KMS-11 (cell line): ENCODE results near the gene TREML2.

Source experiments
- H2AFZ ChIP-seq: fragments of 200-600 bp; sonication (generic); 2 replicates; pipeline ENCODE4 v1.6.1; 2016; ENCODE audit warnings: antibody characterized with exemption, mixed run types, low read depth
- H3K27ac ChIP-seq: fragments of 200-600 bp; sonication (generic); 2 replicates; pipeline ENCODE4 v1.6.1; 2016; ENCODE audit warnings: mild to moderate bottlenecking, mixed run types
- H3K27me3 ChIP-seq: fragments of 200-600 bp; sonication (generic); 2 replicates; pipeline ENCODE4 v1.6.1; 2017; ENCODE audit warnings: mild to moderate bottlenecking, low read depth, mixed run types, moderate library complexity; ENCODE audit not compliant: insufficient read depth
- H3K36me3 ChIP-seq: fragments of 200-600 bp; sonication (generic); 2 replicates; pipeline ENCODE4 v1.6.1; 2017; ENCODE audit warnings: mild to moderate bottlenecking, mixed run types; ENCODE audit not compliant: insufficient read depth
- H3K4me1 ChIP-seq: fragments of 200-600 bp; sonication (generic); 2 replicates; pipeline ENCODE4 v1.6.1; 2016; ENCODE audit warnings: mild to moderate bottlenecking, low read depth, mixed run types; ENCODE audit not compliant: poor library complexity, severe bottlenecking
- H3K4me2 ChIP-seq: fragments of 200-600 bp; sonication (generic); 2 replicates; pipeline ENCODE4 v1.7.0; 2016; ENCODE audit warnings: mild to moderate bottlenecking, mixed run types
- H3K4me3 ChIP-seq: fragments of 200-600 bp; sonication (generic); IDR thresholded peaks from 2 replicates; pipeline ENCODE4 v1.6.1; 2017; ENCODE audit warnings: low read depth, low read length, mixed read lengths; ENCODE audit not compliant: insufficient read depth
- H3K79me2 ChIP-seq: fragments of 200-600 bp; sonication (generic); 2 replicates; pipeline ENCODE4 v1.6.1; 2016; ENCODE audit warnings: low read depth, mixed run types; ENCODE audit not compliant: insufficient read depth
- H3K9ac ChIP-seq: fragments of 200-600 bp; sonication (generic); 2 replicates; pipeline ENCODE4 v1.6.1; 2016; ENCODE audit warnings: mild to moderate bottlenecking, mixed run types
- H4K20me1 ChIP-seq: fragments of 200-600 bp; sonication (generic); 2 replicates; pipeline ENCODE4 v1.6.1; 2016; ENCODE audit warnings: mild to moderate bottlenecking, mixed run types; ENCODE audit not compliant: insufficient read depth
- TF ChIP-seq, protein P1 (sequence below): fragments of 200-600 bp; sonication (generic); conservative IDR thresholded peaks from 2 replicates; pipeline ENCODE4 v1.6.1; 2017; ENCODE audit warnings: low read depth, mild to moderate bottlenecking, antibody characterized with exemption, low read length, moderate library complexity, mixed read lengths

The TREML2 gene

DNA sequence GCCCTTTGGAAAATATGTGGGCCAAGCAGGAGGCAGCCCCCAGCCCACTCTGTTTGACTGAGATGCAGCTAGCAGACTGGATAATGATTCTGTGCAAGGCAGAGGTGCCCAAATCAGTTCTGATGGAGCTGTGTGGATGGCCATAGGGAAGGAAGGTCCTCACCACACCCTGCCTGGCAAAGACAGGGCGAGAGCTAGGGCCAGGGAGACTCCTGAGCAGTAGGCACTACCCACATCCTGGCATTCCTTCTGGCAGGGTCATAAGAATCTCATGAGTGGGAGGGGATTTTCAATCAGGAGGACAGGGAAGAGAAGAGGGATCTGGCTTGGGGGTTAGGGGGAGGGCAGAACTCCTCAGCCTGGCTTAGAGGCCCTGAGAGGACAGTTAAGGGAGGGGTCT is 19.4 kb downstream of the TREML2 start:
- Histone ChIP-seq H3K27ac (no peak overlapping the region), H3K27me3 (no peaks in the 10 kb centered on the region), H3K79me2 (no peaks in the 10 kb centered on the region), H4K20me1 (no peaks in the 10 kb centered on the region), H3K36me3 (no peaks in the 10 kb centered on the region), H3K9ac (no peak overlapping the region), H2AFZ (no peak overlapping the region), H3K4me1 (no peaks in the 10 kb centered on the region), H3K4me2 (no peak overlapping the region), H3K4me3 (no peak overlapping the region)
- TF ChIP-seq, protein P1, sequence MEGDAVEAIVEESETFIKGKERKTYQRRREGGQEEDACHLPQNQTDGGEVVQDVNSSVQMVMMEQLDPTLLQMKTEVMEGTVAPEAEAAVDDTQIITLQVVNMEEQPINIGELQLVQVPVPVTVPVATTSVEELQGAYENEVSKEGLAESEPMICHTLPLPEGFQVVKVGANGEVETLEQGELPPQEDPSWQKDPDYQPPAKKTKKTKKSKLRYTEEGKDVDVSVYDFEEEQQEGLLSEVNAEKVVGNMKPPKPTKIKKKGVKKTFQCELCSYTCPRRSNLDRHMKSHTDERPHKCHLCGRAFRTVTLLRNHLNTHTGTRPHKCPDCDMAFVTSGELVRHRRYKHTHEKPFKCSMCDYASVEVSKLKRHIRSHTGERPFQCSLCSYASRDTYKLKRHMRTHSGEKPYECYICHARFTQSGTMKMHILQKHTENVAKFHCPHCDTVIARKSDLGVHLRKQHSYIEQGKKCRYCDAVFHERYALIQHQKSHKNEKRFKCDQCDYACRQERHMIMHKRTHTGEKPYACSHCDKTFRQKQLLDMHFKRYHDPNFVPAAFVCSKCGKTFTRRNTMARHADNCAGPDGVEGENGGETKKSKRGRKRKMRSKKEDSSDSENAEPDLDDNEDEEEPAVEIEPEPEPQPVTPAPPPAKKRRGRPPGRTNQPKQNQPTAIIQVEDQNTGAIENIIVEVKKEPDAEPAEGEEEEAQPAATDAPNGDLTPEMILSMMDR = no peak

DNA sequence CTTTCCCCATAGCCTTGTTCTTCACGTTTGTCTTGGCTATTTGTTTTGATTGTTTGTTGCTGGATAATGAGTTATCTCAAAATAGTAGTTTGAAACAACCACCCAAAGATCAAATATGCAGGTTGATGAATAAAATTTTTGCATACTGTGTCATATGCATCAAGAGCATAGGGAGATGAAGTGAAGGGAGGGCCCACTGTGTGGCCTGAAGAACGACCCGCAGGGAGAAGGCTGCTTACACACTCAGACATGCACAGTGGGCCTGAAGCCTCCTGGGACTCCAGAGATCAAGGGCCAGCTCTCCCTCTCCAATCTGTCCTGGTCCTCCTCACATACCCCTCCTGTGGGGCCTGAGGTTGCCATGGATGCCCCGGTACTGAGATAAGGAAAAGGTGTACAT is 21.8 kb downstream of the TREML2 start:
- Histone ChIP-seq H3K9ac (no peak overlapping the region), H3K79me2 (no peaks in the 10 kb centered on the region), H4K20me1 (no peaks in the 10 kb centered on the region), H3K27ac (no peak overlapping the region), H3K4me1 (no peaks in the 10 kb centered on the region), H3K27me3 (no peaks in the 10 kb centered on the region), H3K4me3 (no peak overlapping the region), H2AFZ (no peak overlapping the region), H3K36me3 (no peaks in the 10 kb centered on the region), H3K4me2 (no peak overlapping the region)
- TF ChIP-seq, protein P1 = no peak

DNA sequence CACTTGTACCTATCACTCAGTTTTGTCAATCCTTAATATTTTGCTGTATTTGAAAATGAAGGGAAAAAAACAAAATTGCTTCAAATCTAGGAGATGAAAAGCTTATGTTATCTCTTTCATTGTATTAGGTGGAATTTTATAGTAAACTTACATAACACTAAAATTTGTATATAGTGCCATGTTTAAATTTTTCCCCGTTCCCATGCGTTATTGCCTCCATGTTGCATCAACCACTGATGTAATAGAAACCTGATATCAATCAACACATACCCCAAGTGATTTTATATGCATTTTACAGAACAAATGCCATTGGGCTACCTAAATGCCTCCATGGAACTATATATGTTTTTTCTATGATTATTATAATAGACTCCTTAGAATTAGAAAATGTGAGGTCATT is 23.3 kb downstream of the TREML2 start:
- TF ChIP-seq, protein P1 = no peak
- H3K4me1 ChIP-seq = no peaks in the 10 kb centered on the region
- H3K4me3 ChIP-seq = no peak overlapping the region
- H3K9ac ChIP-seq = no peak overlapping the region
- H3K79me2 ChIP-seq = no peaks in the 10 kb centered on the region
- no peak overlapping the region for H3K27ac ChIP-seq
- no peak overlapping the region for H2AFZ ChIP-seq
- H4K20me1 ChIP-seq = no peaks in the 10 kb centered on the region
- H3K36me3 ChIP-seq = no peaks in the 10 kb centered on the region
- H3K4me2 ChIP-seq = no peak overlapping the region
- no peaks in the 10 kb centered on the region for H3K27me3 ChIP-seq

DNA sequence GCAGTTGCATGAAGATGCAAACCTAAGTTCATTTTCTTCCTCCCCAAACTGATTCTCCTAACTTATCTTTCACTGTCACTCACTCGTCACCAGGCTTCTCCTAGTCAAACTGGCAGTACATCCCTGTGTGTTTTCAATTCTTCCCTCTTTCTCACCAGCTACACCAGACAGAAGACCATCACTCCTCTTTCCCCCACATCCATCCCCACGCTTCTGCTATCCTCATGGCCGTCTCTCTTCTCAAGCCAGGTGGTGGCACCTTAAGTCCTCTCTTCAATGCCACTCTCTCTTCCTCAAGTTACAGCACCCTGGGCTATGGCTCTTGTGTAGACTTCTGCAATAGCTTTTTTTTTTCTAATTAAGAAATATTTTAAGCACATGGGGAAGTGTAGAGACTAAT is 23.7 kb downstream of the TREML2 start:
- Histone ChIP-seq H3K9ac (no peak overlapping the region), H3K79me2 (no peaks in the 10 kb centered on the region), H3K4me2 (no peak overlapping the region), H2AFZ (no peak overlapping the region), H3K27ac (no peak overlapping the region), H4K20me1 (no peaks in the 10 kb centered on the region), H3K4me1 (no peaks in the 10 kb centered on the region), H3K4me3 (no peak overlapping the region), H3K36me3 (no peaks in the 10 kb centered on the region), H3K27me3 (no peaks in the 10 kb centered on the region)
- TF ChIP-seq, protein P1 = no peak

DNA sequence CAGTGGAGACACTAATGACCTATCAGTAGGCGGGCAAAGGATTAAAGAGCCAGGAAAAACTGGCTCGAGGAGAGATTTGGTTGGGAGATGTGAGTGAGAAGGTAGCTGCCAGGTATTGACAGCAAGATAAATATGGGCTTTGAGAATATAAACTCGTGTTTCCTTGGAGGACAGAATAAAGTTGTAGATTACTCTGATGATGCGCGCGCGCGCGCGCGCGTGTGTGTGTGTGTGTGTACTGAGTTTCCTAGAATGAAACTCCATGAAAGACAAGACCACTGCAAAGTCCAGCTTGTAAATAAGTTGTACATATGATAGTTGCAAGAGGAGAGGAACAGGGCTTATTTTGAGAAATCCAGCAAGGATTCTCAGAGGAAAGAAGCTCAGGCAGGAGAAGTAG is 24.8 kb downstream of the TREML2 start:
- Histone ChIP-seq H3K27me3 (no peaks in the 10 kb centered on the region), H3K27ac (no peak overlapping the region)

More for the DNA sequence above, 24.8 kb downstream of the TREML2 start:
- Histone ChIP-seq H3K79me2 (no peaks in the 10 kb centered on the region), H4K20me1 (no peaks in the 10 kb centered on the region), H3K4me3 (no peak overlapping the region), H3K9ac (no peak overlapping the region), H3K4me1 (no peaks in the 10 kb centered on the region), H3K36me3 (no peaks in the 10 kb centered on the region), H2AFZ (no peak overlapping the region), H3K4me2 (no peak overlapping the region)
- TF ChIP-seq, protein P1 = no peak
